ENCODE measurements around the gene NUP58.

DNA sequence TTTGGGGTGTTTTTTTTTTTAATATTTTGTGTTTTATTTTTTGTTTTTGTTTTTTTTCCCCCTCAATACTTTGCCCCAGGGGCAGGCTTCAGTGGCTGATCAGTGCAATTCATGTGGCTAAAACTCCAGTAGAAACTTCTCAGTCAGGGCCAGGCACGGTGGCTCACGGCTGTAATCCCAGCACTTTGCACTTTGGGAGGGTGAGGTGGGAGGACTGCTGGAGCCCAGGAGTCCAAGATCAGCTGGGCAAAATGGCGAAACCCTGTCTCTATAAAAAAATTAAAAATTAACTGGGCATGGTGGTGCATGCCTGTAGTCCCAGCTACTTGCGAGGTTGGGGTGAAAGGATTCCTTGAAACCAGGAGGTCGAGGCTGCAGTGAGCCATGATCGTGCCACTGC, 53.0 kb downstream of the NUP58 start:
- TF ChIP-seq, protein P1, sequence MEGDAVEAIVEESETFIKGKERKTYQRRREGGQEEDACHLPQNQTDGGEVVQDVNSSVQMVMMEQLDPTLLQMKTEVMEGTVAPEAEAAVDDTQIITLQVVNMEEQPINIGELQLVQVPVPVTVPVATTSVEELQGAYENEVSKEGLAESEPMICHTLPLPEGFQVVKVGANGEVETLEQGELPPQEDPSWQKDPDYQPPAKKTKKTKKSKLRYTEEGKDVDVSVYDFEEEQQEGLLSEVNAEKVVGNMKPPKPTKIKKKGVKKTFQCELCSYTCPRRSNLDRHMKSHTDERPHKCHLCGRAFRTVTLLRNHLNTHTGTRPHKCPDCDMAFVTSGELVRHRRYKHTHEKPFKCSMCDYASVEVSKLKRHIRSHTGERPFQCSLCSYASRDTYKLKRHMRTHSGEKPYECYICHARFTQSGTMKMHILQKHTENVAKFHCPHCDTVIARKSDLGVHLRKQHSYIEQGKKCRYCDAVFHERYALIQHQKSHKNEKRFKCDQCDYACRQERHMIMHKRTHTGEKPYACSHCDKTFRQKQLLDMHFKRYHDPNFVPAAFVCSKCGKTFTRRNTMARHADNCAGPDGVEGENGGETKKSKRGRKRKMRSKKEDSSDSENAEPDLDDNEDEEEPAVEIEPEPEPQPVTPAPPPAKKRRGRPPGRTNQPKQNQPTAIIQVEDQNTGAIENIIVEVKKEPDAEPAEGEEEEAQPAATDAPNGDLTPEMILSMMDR (IDR thresholded peaks at IDR 0.05): no peak
- TF ChIP-seq POLR2A (IDR thresholded peaks at IDR 0.05): no peak
- no peak for TF ChIP-seq POLR2AphosphoS5 (IDR thresholded peaks at IDR 0.05; ENCODE audit: insufficient read depth in 1 of 2, low read depth in 1 of 2)
